IPS-18a (cell line): ENCODE measurements around the gene YOD1.
A peak's percentile ranks its signal among the peaks of the same experiment; 100 is the strongest.

ENCODE experiments used
- H3K27ac ChIP-seq: one replicate; pipeline ENCODE4 v1.5.1; 2013; ENCODE audit warnings: low read length
- H3K27me3 ChIP-seq: one replicate; pipeline ENCODE4 v1.6.1; 2013; ENCODE audit warnings: mild to moderate bottlenecking, low read length; ENCODE audit not compliant: control insufficient read depth, insufficient read depth
- H3K36me3 ChIP-seq: one replicate; pipeline ENCODE4 v1.6.1; 2013; ENCODE audit warnings: low read depth, low read length; ENCODE audit not compliant: control insufficient read depth
- H3K4me1 ChIP-seq: one replicate; pipeline ENCODE4 v1.6.1; 2013; ENCODE audit warnings: low read depth, low read length; ENCODE audit not compliant: control insufficient read depth
- H3K4me3 ChIP-seq: one replicate; pipeline ENCODE4 v1.5.1; 2013; ENCODE audit warnings: low read length
- H3K9ac ChIP-seq: one replicate; pipeline ENCODE4 v1.6.1; 2013; ENCODE audit warnings: mild to moderate bottlenecking, low read length, moderate library complexity
- H3K9me3 ChIP-seq: one replicate; pipeline ENCODE4 v1.6.1; 2013; ENCODE audit warnings: low read depth, low read length; ENCODE audit not compliant: control insufficient read depth

The YOD1 gene

DNA sequence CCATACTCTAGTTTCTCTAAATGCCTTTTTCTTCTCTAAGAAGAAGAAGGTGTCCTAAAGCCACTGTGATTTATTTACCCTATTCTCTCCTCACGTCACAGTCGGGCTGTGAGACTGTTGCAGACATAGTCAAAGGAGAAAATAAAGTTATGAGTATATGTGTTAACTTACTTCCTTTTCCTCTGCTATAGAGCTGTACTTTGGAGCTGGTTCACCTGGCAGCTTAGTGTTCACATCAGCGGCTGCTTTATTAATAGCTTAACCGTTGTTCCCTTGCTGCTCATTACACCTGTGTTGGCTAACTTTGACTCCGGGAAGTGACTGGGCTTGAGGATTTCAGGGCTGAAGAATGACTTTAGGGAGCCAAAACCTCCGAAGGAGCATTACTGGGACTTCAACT lies 5.7 kb upstream of the YOD1 start:
- Histone ChIP-seq H3K27ac (no peak overlapping the region), H3K27me3 (no peaks in the 10 kb centered on the region), H3K9me3 (no peaks in the 10 kb centered on the region), H3K36me3 (no peaks in the 10 kb centered on the region), H3K9ac (no peak overlapping the region), H3K4me3 (no peak overlapping the region), H3K4me1 (peaks cover 5% of the 10 kb centered on the region)

DNA sequence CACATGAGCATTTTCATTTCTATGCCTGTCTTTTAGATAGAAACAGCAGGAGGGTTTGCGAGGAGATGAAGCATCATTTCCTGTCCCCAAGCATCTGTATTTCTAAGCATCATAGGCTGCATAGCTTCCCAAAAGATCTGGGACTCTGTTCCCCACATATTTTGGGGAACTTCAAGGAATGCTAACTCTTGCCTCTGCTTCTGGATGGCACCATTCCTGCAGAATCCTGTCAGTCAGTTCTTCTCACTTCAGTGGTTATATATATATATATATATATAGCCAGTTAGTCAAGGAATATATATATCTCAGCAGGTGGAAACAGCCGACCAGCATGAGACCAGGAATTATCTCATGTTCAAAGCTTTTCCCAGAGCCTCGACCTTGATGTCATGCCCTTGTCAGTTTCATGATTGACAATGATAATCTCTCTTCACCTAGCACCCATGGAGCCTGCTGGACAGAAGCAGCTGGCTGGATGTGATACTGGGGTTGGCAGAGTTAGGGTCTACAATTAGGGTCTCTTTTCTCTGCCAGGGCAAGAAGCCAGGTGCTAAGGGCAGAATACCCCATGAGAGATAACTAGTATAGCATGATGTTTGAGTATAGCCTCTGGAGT lies 4.5 kb upstream of the YOD1 start:
- Histone ChIP-seq H3K4me3 (no peak overlapping the region), H3K9me3 (no peaks in the 10 kb centered on the region), H3K27me3 (no peaks in the 10 kb centered on the region), H3K9ac (no peak overlapping the region), H3K4me1 (peaks cover 10% of the 10 kb centered on the region), H3K27ac (no peak overlapping the region), H3K36me3 (no peaks in the 10 kb centered on the region)

DNA sequence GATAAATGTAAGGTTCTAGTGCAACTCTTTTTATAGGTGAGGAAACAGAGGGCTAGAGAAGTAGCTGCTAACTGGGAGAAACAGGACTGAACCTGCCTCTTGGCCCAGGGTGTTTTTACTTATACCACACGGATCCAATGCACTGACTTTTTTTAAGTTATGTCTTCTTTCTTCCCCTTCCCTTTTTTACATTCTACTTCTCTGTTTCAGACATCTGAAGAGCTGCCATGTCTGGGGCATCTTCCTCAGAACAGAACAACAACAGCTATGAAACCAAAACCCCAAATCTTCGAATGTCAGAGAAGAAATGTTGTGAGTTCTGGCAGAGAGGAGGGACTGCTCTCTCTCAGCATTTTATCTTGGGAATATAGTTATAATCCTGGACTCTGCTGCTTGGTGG lies 3.5 kb upstream of the YOD1 start:
- peaks cover 14% of the 10 kb centered on the region for H3K4me1 ChIP-seq
- peaks cover under 1% of the 10 kb centered on the region for H3K36me3 ChIP-seq
- no peaks in the 10 kb centered on the region for H3K27me3 ChIP-seq
- no peaks in the 10 kb centered on the region for H3K9me3 ChIP-seq
- H3K4me3 ChIP-seq, result no peak overlapping the region
- H3K9ac ChIP-seq, result no peak overlapping the region
- no peak overlapping the region for H3K27ac ChIP-seq

DNA sequence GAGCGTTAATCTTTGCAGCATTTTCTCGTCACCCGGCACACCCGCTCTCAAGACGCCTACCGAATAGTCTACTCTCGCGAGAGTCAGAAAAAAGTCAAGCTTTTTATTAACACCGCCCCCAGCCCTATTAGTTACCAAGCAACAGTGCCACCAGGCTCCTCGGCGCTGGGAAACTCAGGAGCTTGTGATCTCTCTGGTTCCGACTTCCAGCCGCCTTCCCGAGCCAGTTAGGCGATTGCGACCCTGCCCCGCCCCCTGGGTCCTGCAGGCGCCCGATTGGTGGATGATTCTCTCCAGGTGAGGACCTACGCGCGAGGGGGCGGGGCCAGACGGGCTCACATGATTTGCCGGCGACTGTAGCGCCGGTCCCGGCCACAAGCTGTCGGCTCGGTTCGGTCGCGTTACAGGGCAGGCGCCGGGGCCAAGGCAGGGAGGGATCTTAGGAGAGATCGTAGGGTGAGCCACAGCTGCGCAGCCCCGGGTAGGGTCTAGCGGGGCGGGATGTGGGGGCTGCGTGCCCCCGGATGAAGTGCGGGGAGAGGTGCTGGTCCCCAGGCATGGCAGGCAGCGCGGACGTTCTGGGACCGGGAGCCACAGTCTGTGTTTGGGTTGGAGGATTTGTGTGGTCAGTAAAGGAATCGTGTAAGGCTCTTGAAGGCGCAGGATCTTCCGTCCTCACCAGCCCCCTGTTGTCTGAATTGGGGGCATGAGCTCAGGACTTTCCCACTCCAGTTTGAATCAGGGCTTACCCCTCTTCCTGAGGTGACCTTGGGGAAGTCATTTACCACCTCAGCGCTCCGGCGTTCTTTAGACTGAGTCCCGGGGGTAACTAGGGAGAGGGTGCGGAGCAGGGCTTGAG lies 2.1 kb upstream of the YOD1 start, which contains the start of gene PFKFB2:
Gene PFKFB2 (plus strand): TSS at position 365 of the 859 bp plus-strand sequence. CDS start 1,443 bp downstream, outside the sequence.
- Histone ChIP-seq H3K27me3 (no peaks in the 10 kb centered on the region), H3K36me3 (peaks cover 14% of the 10 kb centered on the region), H3K4me3 (peak within 1 kb of the TSS; percentile 93), H3K9ac (peak within 1 kb of the TSS; percentile 91), H3K27ac (peak within 1 kb of the TSS; percentile 87), H3K9me3 (no peaks in the 10 kb centered on the region), H3K4me1 (peaks cover 11% of the 10 kb centered on the region)

DNA sequence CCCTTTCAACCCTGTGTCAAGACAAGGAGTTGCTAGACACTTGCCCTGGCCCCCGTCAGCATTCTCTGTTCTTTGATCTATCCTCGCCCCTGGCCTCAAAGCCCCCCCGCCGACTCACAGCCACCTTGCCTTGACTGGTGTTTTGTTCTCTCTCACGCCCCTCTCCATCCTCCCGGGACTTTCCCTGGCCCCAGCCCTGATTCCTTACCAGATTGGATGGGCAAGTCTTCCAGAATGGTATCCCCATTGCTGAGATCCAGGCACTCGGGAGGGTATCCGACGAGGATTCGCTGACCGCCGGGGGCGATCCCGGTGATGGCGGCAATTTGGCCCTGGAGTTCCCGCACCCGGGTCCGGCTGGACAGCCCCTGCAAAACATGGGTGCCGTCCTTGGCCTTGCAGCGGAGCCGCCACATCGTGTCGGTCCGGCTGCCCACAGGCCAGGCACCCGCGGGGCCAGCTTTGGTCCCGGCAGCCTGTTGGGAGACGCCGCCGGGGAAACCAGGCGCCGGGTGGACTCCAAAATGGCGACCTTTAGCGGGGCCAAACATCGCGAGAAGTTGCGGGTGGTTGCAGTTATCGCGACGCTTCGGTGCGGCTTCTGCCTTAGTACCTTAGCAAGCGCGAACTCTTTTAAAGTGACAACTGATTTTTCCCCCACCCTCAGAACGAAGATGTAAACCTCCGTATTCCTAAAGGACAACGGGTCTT lies 373 bp downstream of the YOD1 start:
- Histone ChIP-seq H3K4me3 (peak overlapping the region; percentile 96), H3K9me3 (no peaks in the 10 kb centered on the region), H3K27ac (peak overlapping the region; percentile 79), H3K4me1 (peaks cover 11% of the 10 kb centered on the region), H3K9ac (peak overlapping the region; percentile 92), H3K27me3 (no peaks in the 10 kb centered on the region), H3K36me3 (peaks cover 30% of the 10 kb centered on the region)

DNA sequence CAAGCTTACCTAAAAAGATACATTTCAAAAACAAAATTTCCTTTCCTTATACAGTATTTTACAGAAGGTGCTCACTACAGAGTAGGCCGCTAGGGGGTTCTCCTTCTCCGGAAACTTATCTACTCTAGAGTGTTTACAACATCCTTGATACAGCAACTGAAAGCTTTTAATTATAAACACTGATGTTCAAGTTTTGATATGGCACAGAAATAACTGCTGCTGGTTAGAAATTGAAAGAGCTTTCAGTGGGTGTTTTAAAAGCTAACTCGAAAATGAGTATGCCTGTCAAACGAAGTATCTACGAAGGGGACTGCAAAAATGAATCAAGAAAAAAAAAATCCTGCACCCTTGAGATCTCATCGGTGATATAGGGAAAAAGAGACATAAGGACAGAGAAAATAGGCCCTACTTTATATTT lies 1.0 kb downstream of the YOD1 start:
- Histone ChIP-seq H3K36me3 (peaks cover 33% of the 10 kb centered on the region), H3K9ac (peak overlapping the region; percentile 92), H3K4me1 (peaks cover 11% of the 10 kb centered on the region), H3K4me3 (peak overlapping the region; percentile 96), H3K27ac (peak overlapping the region; percentile 79), H3K27me3 (no peaks in the 10 kb centered on the region), H3K9me3 (no peaks in the 10 kb centered on the region)

DNA sequence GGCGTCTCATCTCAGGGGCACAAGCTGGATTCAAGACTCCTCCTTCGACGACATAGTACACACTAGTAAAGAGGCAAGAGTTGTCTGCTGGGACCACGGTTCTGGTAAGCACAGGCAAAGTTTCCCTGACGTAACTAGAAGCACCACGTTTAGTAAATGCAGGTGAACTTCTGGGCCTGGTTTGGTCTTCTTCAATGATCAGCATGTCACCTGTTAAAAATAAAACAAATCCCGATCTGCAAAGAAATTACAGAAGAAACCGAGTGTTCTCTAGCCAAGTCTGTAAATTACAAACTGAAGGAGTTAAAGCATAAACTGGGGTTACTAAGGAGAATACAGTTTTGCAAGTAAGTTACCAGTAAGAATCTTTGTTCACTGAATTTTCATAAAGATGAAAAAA lies 1.5 kb downstream of the YOD1 start:
- peaks cover 11% of the 10 kb centered on the region for H3K4me1 ChIP-seq
- peaks cover 36% of the 10 kb centered on the region for H3K36me3 ChIP-seq
- H3K27me3 ChIP-seq, result no peaks in the 10 kb centered on the region
- H3K9me3 ChIP-seq, result no peaks in the 10 kb centered on the region
- H3K4me3 ChIP-seq, result peak overlapping the region; percentile 96
- peak overlapping the region; percentile 92 for H3K9ac ChIP-seq
- H3K27ac ChIP-seq, result no peak overlapping the region

DNA sequence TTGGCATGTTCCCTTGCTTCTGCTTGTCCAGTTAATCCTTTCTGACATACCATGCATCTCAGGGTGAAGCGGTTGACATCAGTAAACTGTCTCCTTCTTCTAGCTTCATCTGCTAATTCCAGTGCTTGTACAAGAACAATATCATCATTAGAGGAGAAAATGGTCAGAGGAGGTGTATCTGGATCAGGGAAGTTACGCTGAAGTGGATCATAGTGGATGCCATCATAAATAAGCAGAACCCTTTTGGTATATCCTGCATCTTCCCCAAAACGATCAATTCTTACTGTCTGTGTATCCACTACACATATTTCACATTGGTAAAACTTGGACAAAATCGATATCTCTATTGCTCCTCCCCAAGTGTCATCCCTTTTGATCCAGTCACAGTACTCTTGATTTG lies 2.0 kb downstream of the YOD1 start:
- peak overlapping the region; percentile 96 for H3K4me3 ChIP-seq
- peaks cover 36% of the 10 kb centered on the region for H3K36me3 ChIP-seq
- H3K27ac ChIP-seq, result no peak overlapping the region
- no peak overlapping the region for H3K9ac ChIP-seq
- H3K4me1 ChIP-seq, result peaks cover 11% of the 10 kb centered on the region
- no peaks in the 10 kb centered on the region for H3K27me3 ChIP-seq
- no peaks in the 10 kb centered on the region for H3K9me3 ChIP-seq

DNA sequence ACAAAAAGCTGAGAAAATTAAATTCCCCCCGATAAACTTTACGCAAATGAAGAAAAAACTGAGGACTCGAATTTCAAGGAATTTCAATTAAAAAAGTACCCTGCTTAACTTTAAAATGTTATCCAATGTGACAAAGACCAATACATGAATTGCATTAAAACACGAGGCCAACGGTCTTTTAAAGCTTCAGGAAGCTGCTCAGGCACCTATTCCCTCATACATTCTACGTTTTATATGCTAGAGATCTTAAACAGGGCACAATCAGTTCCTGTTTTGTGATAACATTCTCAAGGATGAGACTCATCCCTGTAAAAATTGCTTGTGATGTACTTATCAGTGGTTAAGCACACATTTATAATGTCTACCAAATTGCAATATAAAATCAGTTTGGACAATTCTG lies 3.0 kb downstream of the YOD1 start:
- H3K27me3 ChIP-seq, result no peaks in the 10 kb centered on the region
- H3K36me3 ChIP-seq, result peaks cover 36% of the 10 kb centered on the region
- H3K4me1 ChIP-seq, result peaks cover 11% of the 10 kb centered on the region
- no peaks in the 10 kb centered on the region for H3K9me3 ChIP-seq
- H3K9ac ChIP-seq, result no peak overlapping the region
- no peak overlapping the region for H3K4me3 ChIP-seq
- no peak overlapping the region for H3K27ac ChIP-seq

DNA sequence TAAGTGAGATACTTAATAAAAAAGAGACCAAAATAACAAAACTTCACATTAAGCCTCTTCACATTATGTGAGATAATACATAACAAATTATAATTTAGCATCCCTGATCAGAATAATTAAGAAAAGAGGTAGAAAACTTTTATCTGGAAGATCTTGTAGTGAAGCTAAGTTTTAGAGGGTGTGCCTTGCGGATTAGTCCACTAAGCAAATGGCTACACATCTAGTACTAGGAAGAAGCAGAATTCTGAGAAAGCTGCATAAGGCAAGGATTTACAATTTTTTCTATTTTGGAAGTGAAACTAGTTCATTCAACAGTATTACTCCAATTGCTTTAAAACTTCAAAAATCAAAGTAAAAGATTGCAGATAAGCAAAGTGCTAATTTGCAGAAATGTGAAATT lies 3.5 kb downstream of the YOD1 start:
- Histone ChIP-seq H3K27me3 (no peaks in the 10 kb centered on the region), H3K9ac (no peak overlapping the region), H3K36me3 (peaks cover 36% of the 10 kb centered on the region), H3K27ac (no peak overlapping the region), H3K4me1 (peaks cover 11% of the 10 kb centered on the region), H3K4me3 (no peak overlapping the region), H3K9me3 (no peaks in the 10 kb centered on the region)

DNA sequence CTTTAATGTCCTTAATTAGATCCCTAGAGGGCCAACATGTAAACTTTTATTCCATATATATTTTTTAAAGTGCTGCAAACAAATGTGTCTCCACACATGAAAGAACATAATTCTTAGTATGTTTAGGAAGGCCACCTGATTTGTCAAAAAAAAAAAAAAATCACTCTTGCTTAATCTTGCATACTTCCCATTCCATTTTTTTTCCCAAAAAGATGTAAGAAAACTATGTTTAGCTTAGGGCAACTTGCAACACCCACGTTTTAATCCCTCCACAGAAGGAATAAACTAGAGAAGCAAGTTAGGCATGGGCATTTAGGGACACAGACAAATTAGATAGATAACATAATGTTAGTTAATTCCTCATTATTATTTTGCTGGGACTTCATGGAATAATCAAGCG lies 5.6 kb downstream of the YOD1 start:
- H3K36me3 ChIP-seq, result peaks cover 36% of the 10 kb centered on the region
- no peaks in the 10 kb centered on the region for H3K9me3 ChIP-seq
- H3K27ac ChIP-seq, result no peak overlapping the region
- no peak overlapping the region for H3K9ac ChIP-seq
- H3K4me3 ChIP-seq, result no peak overlapping the region
- H3K4me1 ChIP-seq, result peaks cover 6% of the 10 kb centered on the region
- no peaks in the 10 kb centered on the region for H3K27me3 ChIP-seq
